Loucy (cell line): ENCODE results near the gene ZNF644.

Source experiments
- H2AFZ ChIP-seq: fragments of 200-600 bp; sonication (generic); 2 replicates; pipeline ENCODE4 v1.6.0; 2016; ENCODE audit warnings: antibody characterized with exemption, mild to moderate bottlenecking, low read length, moderate library complexity
- H3F3A ChIP-seq: fragments of 200-600 bp; 2 replicates; pipeline ENCODE4 v1.6.0; 2016; ENCODE audit warnings: antibody characterized with exemption, low read depth, mild to moderate bottlenecking
- H3K27me3 ChIP-seq: fragments of 200-600 bp; sonication (generic); 2 replicates; pipeline ENCODE4 v1.6.1; 2014; ENCODE audit warnings: low read length, mild to moderate bottlenecking; ENCODE audit not compliant: insufficient read depth, poor library complexity, severe bottlenecking
- H3K36me3 ChIP-seq: fragments of 200-600 bp; sonication (generic); 2 replicates; pipeline ENCODE4 v1.6.1; 2016; ENCODE audit warnings: low read length; ENCODE audit not compliant: insufficient read depth
- H3K4me1 ChIP-seq: fragments of 200-600 bp; sonication (generic); 2 replicates; pipeline ENCODE4 v1.5.1; 2014; ENCODE audit warnings: low read length, mild to moderate bottlenecking; ENCODE audit not compliant: insufficient read depth, poor library complexity, severe bottlenecking
- H3K4me2 ChIP-seq: fragments of 200-600 bp; sonication (generic); 2 replicates; pipeline ENCODE4 v1.6.0; 2014; ENCODE audit warnings: antibody characterized with exemption, low read length, low read depth, mild to moderate bottlenecking; ENCODE audit not compliant: poor library complexity, severe bottlenecking
- H3K4me3 ChIP-seq: fragments of 200-600 bp; sonication (generic); 2 replicates; pipeline ENCODE4 v1.5.1; 2014; ENCODE audit warnings: low read length, mild to moderate bottlenecking, mixed read lengths; ENCODE audit not compliant: poor library complexity, severe bottlenecking
- H3K79me2 ChIP-seq: fragments of 200-600 bp; sonication (generic); 2 replicates; pipeline ENCODE4 v1.6.1; 2014; ENCODE audit warnings: low read length; ENCODE audit not compliant: insufficient read depth
- H3K9ac ChIP-seq: fragments of 200-600 bp; sonication (generic); 2 replicates; pipeline ENCODE4 v1.6.0; 2014; ENCODE audit warnings: mild to moderate bottlenecking, low read depth, low read length, moderate library complexity; ENCODE audit not compliant: poor library complexity, severe bottlenecking
- H3K9me2 ChIP-seq: fragments of 200-600 bp; sonication (generic); replicated peaks from 2 replicates; pipeline ENCODE4 v1.6.1; 2016; ENCODE audit warnings: low read depth, low read length, mixed read lengths
- H3K9me3 ChIP-seq: fragments of 200-600 bp; sonication (generic); 2 replicates; pipeline ENCODE4 v1.6.1; 2014; ENCODE audit warnings: mild to moderate bottlenecking, antibody characterized with exemption, low read length, low read depth; ENCODE audit not compliant: insufficient read depth
- H4K20me1 ChIP-seq: fragments of 200-600 bp; sonication (generic); 2 replicates; pipeline ENCODE4 v1.6.0; 2014; ENCODE audit warnings: antibody characterized with exemption, low read length, mild to moderate bottlenecking; ENCODE audit not compliant: insufficient read depth, poor library complexity, severe bottlenecking
- CTCF ChIP-seq: fragments of 200-600 bp; sonication (generic); conservative IDR thresholded peaks from 2 replicates; pipeline ENCODE4 v1.5.1; 2014; ENCODE audit warnings: mild to moderate bottlenecking, antibody characterized with exemption, low read length
- EZH2phosphoT487 ChIP-seq: fragments of 200-600 bp; IDR thresholded peaks from 2 replicates; pipeline ENCODE4 v1.6.1; 2018; ENCODE audit warnings: antibody characterized with exemption, mild to moderate bottlenecking, moderate library complexity, borderline replicate concordance

Gene ZNF644

DNA sequence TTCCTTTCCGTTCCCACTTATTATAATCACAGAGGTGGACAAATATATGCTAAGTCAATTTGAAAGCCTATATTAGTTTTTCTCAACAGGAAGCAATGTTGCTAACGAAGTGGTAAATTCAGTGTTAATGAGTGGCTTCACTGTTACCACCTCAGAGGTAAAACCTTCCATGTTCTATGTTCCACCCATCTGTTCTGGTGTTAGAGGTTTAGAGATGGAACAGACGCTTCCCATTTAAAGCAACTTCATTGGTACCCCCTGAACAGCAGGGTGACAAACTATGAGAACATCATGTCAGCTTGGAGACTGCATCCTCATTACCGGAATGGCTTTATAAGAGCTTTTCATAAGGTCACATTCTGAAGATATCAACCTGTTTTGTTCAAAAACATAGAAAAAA, 77.9 kb downstream of the ZNF644 start:
- Histone ChIP-seq H3K4me3 (no peak overlapping the region), H3K4me1 (no peaks in the 10 kb centered on the region), H3K9me3 (no peaks in the 10 kb centered on the region), H3K9ac (no peak overlapping the region), H3K79me2 (peaks cover 69% of the 10 kb centered on the region), H3F3A (no peaks in the 10 kb centered on the region), H3K27me3 (no peaks in the 10 kb centered on the region), H4K20me1 (peaks cover 70% of the 10 kb centered on the region), H2AFZ (no peak overlapping the region), H3K36me3 (peaks cover 27% of the 10 kb centered on the region), H3K9me2 (no peaks in the 10 kb centered on the region), H3K4me2 (no peak overlapping the region)
- TF ChIP-seq CTCF (no peak), EZH2phosphoT487 (no peak)

- H3F3A ChIP-seq, result no peaks in the 10 kb centered on the region
- H3K27me3 ChIP-seq, result no peaks in the 10 kb centered on the region
- H4K20me1 ChIP-seq, result peaks cover 46% of the 10 kb centered on the region
- H3K9me2 ChIP-seq, result no peaks in the 10 kb centered on the region
- peaks cover 66% of the 10 kb centered on the region for H3K79me2 ChIP-seq
- no peak for TF ChIP-seq CTCF
- no peak for TF ChIP-seq EZH2phosphoT487
- H3K9ac ChIP-seq, result no peak overlapping the region
- H2AFZ ChIP-seq, result no peak overlapping the region
- peaks cover 58% of the 10 kb centered on the region for H3K36me3 ChIP-seq
- no peaks in the 10 kb centered on the region for H3K9me3 ChIP-seq
- H3K4me1 ChIP-seq, result no peaks in the 10 kb centered on the region
- no peak overlapping the region for H3K4me2 ChIP-seq
- no peak overlapping the region for H3K4me3 ChIP-seq
Observed at GRCh38 chr1:90940746-90941145, 81.1 kb downstream of the ZNF644 start.

DNA sequence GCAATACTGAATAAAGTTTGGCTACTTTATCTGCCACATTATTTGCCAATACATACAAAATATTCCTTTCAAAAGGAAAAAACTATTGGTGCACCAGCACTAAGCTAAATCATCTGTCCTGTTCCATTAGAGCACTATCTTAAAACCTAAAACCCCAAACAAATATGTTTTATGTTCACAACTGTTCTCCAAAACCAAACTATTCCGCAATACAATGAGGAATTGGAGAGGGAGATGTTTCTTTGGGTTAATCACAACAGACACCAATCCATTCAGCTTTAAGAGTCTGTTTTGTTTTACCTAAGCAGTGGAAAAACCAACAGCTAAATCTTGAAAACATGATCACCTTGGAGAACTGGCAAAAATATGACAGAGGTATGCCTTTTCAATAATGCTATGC, 85.1 kb downstream of the ZNF644 start:
- H3K4me2 ChIP-seq, result no peak overlapping the region
- no peak for TF ChIP-seq CTCF
- H3K9me2 ChIP-seq, result no peaks in the 10 kb centered on the region
- H3K9ac ChIP-seq, result no peak overlapping the region
- no peaks in the 10 kb centered on the region for H3K9me3 ChIP-seq
- H3K27me3 ChIP-seq, result no peaks in the 10 kb centered on the region
- no peaks in the 10 kb centered on the region for H3K4me1 ChIP-seq
- peaks cover 65% of the 10 kb centered on the region for H3K79me2 ChIP-seq
- H4K20me1 ChIP-seq, result peaks cover 41% of the 10 kb centered on the region
- H2AFZ ChIP-seq, result no peak overlapping the region
- no peak overlapping the region for H3K4me3 ChIP-seq
- H3F3A ChIP-seq, result no peaks in the 10 kb centered on the region
- H3K36me3 ChIP-seq, result peaks cover 66% of the 10 kb centered on the region
